Measurements from ENCODE around the gene THSD4. TPM values are rescaled to one million over a fixed set of nuclear protein-coding genes. Genes with fewer than 3 reads are reported as not detected.
A peak's percentile ranks its signal among the peaks of the same experiment; 100 is the strongest.

The THSD4 gene
- polyA plus RNA-seq, 2 of the 4 experiments (the other 2 are of a cell fraction) = 15.8 to 40.7 TPM

DNA sequence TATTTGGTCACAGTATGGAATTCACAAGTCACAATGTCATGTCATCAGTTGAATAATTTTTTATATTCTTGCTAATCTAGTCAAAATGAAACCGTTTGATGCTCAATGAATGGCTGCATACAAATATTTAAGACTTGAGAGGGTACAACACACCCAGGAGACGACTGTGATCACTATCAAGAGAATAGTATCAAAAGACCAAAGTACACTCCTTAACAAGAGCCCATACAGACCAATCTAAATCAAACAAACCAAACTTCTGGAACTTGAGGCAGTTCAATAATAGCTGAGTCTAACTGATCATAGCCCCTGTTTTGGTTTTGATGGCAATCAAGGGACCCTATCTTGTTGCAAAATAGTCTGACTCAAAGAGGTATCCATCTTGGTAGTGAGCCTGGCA lies 265.1 kb downstream of the THSD4 start:
- Histone ChIP-seq H3K4me2 (no peak overlapping the region), H3K9me3 (no peaks in the 10 kb centered on the region), H3K27ac (no peak overlapping the region), H3K4me3 (no peak overlapping the region), H3K4me1 (peaks cover 11% of the 10 kb centered on the region; the same call in 2 of the 3 replicates)
- ATAC-seq (no peak), DNase-seq (ENCODE audit: low read depth in 1 of 2, low spot score in 1 of 2) (no peak), FAIRE-seq (peak; percentile 28)
- ChIA-PET CTCF (interaction anchor here (0.8 to 1.2 kb wide), 3 partner anchors 44 to 428 kb away, joined by 3 read pairs; no protein-coding TSS in a partner anchor), POLR2A (no interaction called here)
- WGBS (ENCODE audit: missing lambda C conversion rate) = 51% methylated on average over 2 of the region's 2 CpGs
- TF ChIP-seq, protein P1, sequence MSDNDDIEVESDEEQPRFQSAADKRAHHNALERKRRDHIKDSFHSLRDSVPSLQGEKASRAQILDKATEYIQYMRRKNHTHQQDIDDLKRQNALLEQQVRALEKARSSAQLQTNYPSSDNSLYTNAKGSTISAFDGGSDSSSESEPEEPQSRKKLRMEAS (IDR thresholded peaks at IDR 0.05) = no peak
- TF ChIP-seq TP53 (CRISPR knock-in tag; IDR thresholded peaks at IDR 0.05) (no peak), ZNF302 (CRISPR knock-in tag; IDR thresholded peaks at IDR 0.05) (no peak), RFX5 (IDR thresholded peaks at IDR 0.05) (no peak), NFE2L2 (conservative IDR thresholded peaks at IDR 0.05; ENCODE audit: low read length) (no peak), EHMT2 (IDR thresholded peaks at IDR 0.05; ENCODE audit: low read depth) (no peak), RARB (CRISPR knock-in tag; IDR thresholded peaks at IDR 0.05) (no peak), RNF2 (IDR thresholded peaks at IDR 0.05; ENCODE audit: borderline replicate concordance, low read depth) (no peak), EHF (CRISPR knock-in tag; IDR thresholded peaks at IDR 0.05) (no peak)
- TF ChIP-seq, protein P2, sequence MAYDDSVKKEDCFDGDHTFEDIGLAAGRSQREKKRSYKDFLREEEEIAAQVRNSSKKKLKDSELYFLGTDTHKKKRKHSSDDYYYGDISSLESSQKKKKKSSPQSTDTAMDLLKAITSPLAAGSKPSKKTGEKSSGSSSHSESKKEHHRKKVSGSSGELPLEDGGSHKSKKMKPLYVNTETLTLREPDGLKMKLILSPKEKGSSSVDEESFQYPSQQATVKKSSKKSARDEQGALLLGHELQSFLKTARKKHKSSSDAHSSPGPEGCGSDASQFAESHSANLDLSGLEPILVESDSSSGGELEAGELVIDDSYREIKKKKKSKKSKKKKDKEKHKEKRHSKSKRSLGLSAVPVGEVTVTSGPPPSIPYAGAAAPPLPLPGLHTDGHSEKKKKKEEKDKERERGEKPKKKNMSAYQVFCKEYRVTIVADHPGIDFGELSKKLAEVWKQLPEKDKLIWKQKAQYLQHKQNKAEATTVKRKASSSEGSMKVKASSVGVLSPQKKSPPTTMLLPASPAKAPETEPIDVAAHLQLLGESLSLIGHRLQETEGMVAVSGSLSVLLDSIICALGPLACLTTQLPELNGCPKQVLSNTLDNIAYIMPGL (CRISPR knock-in tag; IDR thresholded peaks at IDR 0.05; ENCODE audit: borderline replicate concordance) = no peak

DNA sequence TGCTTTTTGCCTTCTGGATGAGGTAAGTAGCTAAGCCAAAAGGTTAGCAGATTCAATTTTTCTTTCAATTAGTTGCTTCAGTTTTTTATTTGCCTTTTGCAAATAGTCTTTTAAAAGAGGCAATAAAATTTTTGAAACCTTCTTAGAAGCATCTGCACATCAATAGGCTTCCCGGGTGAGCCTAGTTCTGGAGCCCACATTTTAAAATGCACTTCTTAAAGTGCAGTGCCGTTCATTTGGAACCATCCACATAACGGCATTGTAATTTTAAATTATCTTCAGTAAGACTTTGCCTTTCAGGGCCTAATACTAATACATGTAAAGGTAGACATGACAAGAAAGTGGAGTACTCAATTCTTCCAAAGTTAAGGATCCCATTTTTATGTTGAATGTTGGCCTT lies 269.2 kb downstream of the THSD4 start:
- Histone ChIP-seq H3K4me3 (no peak overlapping the region), H3K27ac (peak overlapping the region; percentile 35 to 61; a peak in 3 of 6 replicates), H3K4me1 (peaks cover 40% of the 10 kb centered on the region), H3K4me2 (no peak overlapping the region), H3K9me3 (peaks cover 6% of the 10 kb centered on the region; the same call in 1 of the 3 replicates)
- ChIA-PET POLR2A (no interaction called here), CTCF (interaction anchor here (0.6 to 5.9 kb wide), 9 partner anchors 10 to 417 kb away, joined by 3 to 49 read pairs (median 4); partner anchors contain the start of gene THSD4)
- FAIRE-seq (no peak), ATAC-seq (no peak), DNase-seq (ENCODE audit: low read depth in 1 of 2, low spot score in 1 of 2) (no peak)
- no peak for TF ChIP-seq CEBPB (IDR thresholded peaks at IDR 0.05)
- 91% methylated on average over 3 of the region's 3 CpGs for WGBS (ENCODE audit: missing lambda C conversion rate)

DNA sequence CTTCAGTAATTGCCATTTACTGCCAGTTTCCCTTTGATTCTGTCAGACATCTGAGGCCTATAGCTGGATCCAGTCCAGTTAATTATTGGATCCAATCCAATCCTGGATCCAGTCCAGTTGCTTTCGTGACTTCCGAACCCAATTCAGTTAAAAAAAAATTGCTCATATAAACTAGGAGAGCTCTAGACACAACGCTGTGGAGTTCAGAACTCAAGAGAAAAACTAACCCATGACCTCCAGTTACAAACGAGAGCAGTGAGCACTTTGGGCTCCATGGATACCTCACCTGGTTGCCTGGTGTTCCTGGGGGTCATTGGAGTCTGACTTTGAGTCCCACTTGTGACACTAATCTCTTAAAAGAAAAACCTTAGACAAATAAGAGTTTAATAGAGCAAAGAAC lies 269.8 kb downstream of the THSD4 start:
- DNase-seq (ENCODE audit: low read depth in 1 of 2, low spot score in 1 of 2) (no peak), FAIRE-seq (no peak), ATAC-seq (no peak)
- H3K4me2 ChIP-seq = no peak overlapping the region
- TF ChIP-seq SMC3 (IDR thresholded peaks at IDR 0.05) (no peak), NR3C1 (IDR thresholded peaks at IDR 0.05) (no peak), TFCP2L1 (CRISPR knock-in tag; IDR thresholded peaks at IDR 0.05) (no peak), FOSL2 (IDR thresholded peaks at IDR 0.05) (no peak), FOSL2 (CRISPR knock-in tag; IDR thresholded peaks at IDR 0.05) (no peak)
- TF ChIP-seq, protein P3, sequence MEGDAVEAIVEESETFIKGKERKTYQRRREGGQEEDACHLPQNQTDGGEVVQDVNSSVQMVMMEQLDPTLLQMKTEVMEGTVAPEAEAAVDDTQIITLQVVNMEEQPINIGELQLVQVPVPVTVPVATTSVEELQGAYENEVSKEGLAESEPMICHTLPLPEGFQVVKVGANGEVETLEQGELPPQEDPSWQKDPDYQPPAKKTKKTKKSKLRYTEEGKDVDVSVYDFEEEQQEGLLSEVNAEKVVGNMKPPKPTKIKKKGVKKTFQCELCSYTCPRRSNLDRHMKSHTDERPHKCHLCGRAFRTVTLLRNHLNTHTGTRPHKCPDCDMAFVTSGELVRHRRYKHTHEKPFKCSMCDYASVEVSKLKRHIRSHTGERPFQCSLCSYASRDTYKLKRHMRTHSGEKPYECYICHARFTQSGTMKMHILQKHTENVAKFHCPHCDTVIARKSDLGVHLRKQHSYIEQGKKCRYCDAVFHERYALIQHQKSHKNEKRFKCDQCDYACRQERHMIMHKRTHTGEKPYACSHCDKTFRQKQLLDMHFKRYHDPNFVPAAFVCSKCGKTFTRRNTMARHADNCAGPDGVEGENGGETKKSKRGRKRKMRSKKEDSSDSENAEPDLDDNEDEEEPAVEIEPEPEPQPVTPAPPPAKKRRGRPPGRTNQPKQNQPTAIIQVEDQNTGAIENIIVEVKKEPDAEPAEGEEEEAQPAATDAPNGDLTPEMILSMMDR (IDR thresholded peaks at IDR 0.05) = no peak
- peaks cover 40% of the 10 kb centered on the region for H3K4me1 ChIP-seq
- no peak overlapping the region for H3K4me3 ChIP-seq
- 75% methylated on average over 4 of the region's 4 CpGs for WGBS (ENCODE audit: missing lambda C conversion rate)
- POLR2A ChIA-PET = no interaction called here
- peak overlapping the region; percentile 35 to 61; a peak in 4 of 6 replicates for H3K27ac ChIP-seq
- H3K9me3 ChIP-seq = peaks cover 7% of the 10 kb centered on the region; the same call in 1 of the 3 replicates
- CTCF ChIA-PET = interaction anchor here (0.7 to 5.9 kb wide), 9 partner anchors 7 to 416 kb away, joined by 3 to 49 read pairs (median 14); no protein-coding TSS in a partner anchor

DNA sequence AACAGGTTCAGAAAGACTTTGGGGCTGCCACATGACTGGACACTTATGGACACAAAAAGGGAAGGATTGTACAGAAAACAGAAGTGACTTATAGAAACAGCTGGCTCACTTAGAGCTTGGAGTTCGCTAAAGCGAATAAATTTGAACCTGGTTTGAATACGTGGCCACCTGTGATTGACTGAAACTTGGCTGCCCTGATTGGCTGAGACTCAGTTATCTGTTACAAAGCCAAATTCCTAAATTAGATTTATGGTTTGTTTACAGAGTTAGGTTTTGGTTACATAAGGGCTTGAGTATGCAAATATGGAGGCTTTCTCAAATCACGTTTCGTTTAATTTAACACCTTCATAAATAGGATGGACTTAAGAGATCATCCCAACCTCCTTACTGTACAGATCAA lies 270.2 kb downstream of the THSD4 start:
- CTCF ChIA-PET = interaction anchor here (0.7 to 5.9 kb wide), 20 partner anchors 8 to 427 kb away, joined by 3 to 49 read pairs (median 6); no protein-coding TSS in a partner anchor
- WGBS (ENCODE audit: missing lambda C conversion rate) = 82% methylated on average over 4 of the region's 5 CpGs
- Histone ChIP-seq H3K27ac (peak overlapping the region; percentile 60 to 61; a peak in 4 of 6 replicates), H3K4me1 (peaks cover 40% of the 10 kb centered on the region), H3K4me3 (no peak overlapping the region), H3K4me2 (no peak overlapping the region), H3K9me3 (peaks cover 7% of the 10 kb centered on the region; the same call in 1 of the 3 replicates)
- FAIRE-seq (peak; percentile 63), DNase-seq (ENCODE audit: low read depth in 1 of 2, low spot score in 1 of 2) (no peak), ATAC-seq (no peak)
- POLR2A ChIA-PET = no interaction called here
- TF ChIP-seq MAFK (IDR thresholded peaks at IDR 0.05; ENCODE audit: partially characterized antibody) (no peak), SMC3 (IDR thresholded peaks at IDR 0.05) (no peak), JUN (IDR thresholded peaks at IDR 0.05) (no peak), NPAS2 (CRISPR knock-in tag; IDR thresholded peaks at IDR 0.05; ENCODE audit: borderline replicate concordance) (no peak), CBX8 (IDR thresholded peaks at IDR 0.05) (no peak), POLR2AphosphoS2 (conservative IDR thresholded peaks at IDR 0.05; ENCODE audit: low read length) (no peak), RCOR1 (IDR thresholded peaks at IDR 0.05; ENCODE audit: low read depth, low read length) (no peak), EHMT2 (IDR thresholded peaks at IDR 0.05; ENCODE audit: low read depth) (no peak), NFE2L2 (conservative IDR thresholded peaks at IDR 0.05; ENCODE audit: low read length) (no peak)
- TF ChIP-seq, protein P4, sequence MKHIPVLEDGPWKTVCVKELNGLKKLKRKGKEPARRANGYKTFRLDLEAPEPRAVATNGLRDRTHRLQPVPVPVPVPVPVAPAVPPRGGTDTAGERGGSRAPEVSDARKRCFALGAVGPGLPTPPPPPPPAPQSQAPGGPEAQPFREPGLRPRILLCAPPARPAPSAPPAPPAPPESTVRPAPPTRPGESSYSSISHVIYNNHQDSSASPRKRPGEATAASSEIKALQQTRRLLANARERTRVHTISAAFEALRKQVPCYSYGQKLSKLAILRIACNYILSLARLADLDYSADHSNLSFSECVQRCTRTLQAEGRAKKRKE (CRISPR knock-in tag; IDR thresholded peaks at IDR 0.05; ENCODE audit: low read depth) = no peak
- TF ChIP-seq, protein P5, sequence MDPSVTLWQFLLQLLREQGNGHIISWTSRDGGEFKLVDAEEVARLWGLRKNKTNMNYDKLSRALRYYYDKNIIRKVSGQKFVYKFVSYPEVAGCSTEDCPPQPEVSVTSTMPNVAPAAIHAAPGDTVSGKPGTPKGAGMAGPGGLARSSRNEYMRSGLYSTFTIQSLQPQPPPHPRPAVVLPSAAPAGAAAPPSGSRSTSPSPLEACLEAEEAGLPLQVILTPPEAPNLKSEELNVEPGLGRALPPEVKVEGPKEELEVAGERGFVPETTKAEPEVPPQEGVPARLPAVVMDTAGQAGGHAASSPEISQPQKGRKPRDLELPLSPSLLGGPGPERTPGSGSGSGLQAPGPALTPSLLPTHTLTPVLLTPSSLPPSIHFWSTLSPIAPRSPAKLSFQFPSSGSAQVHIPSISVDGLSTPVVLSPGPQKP (IDR thresholded peaks at IDR 0.05; ENCODE audit: low read depth, low read length) = no peak

Measured in A549 (cell line).